Activated naive CD4-positive, alpha-beta T cell treated with anti-CD3 and anti-CD28 coated beads, Interleukin-2, amount 50 U/mL, for 72 hours (primary cell): Measurements from ENCODE around the gene SNTB2. TPM values are rescaled to one million over a fixed set of nuclear protein-coding genes. Genes with fewer than 3 reads are reported as not detected.

Experiments
- ATAC-seq, 2 donors: fragments of 150-1000 bp; cut with Tn5 transposase; 2 replicates each; pipeline ENCODE4 v1.10.0; 2021; ENCODE audit warnings: mild to moderate bottlenecking in 2 of 2, moderate library complexity in 2 of 2
- DNase-seq, 2 donors: peaks; one replicate each; pipeline ENCODE4 v3.0.0; 2021 to 2022; ENCODE audit warnings: low spot score in 2 of 2
- H3K27ac Mint-ChIP-seq, 2 donors: one replicate each; pipeline ENCODE4 v1.8.0; 2022; ENCODE audit warnings: mild to moderate bottlenecking in 2 of 2, mixed read lengths in 2 of 2
- H3K36me3 Mint-ChIP-seq, 2 donors: one replicate each; pipeline ENCODE4 v1.8.0; 2022; ENCODE audit warnings: mixed read lengths in 2 of 2
- H3K9me3 Mint-ChIP-seq, 2 donors: one replicate each; pipeline ENCODE4 v1.8.0; 2022; ENCODE audit warnings: mixed read lengths in 2 of 2
- total RNA-seq, 2 donors: library from RNA; stranded (reverse); gene quantifications; one replicate each; pipeline ENCODE4 v1.2.3, GENCODE V29; 2022

Gene SNTB2
- total RNA-seq, 2 donors from 2014 or later: 12.7 to 21.2 TPM

GRCh38 chr16:69315486-69316311 is 128.7 kb downstream of the SNTB2 start:
- H3K9me3 Mint-ChIP-seq: no peaks in the 10 kb centered on the region
- DNase-seq (peak in 1 of 2 donors; percentile 44), ATAC-seq (no peak)
- peak overlapping the region in 1 of 2 donors; percentile 78 for H3K27ac Mint-ChIP-seq
- peaks cover 13% of the 10 kb centered on the region in 2 donors for H3K36me3 Mint-ChIP-seq

GRCh38 chr16:69316595-69317034 is 129.7 kb downstream of the SNTB2 start:
- no peaks in the 10 kb centered on the region for H3K9me3 Mint-ChIP-seq
- peak in 1 of 2 donors; percentile 44 for DNase-seq
- H3K27ac Mint-ChIP-seq: peak overlapping the region; percentile 50 to 78
- peaks cover 12 to 13% of the 10 kb centered on the region in 2 donors for H3K36me3 Mint-ChIP-seq
- ATAC-seq: no peak

GRCh38 chr16:69318177-69318910 is 131.4 kb downstream of the SNTB2 start:
- Mint-ChIP-seq H3K36me3 (peaks cover 6% of the 10 kb centered on the region in 2 donors), H3K27ac (peak overlapping the region in 1 of 2 donors; percentile 59), H3K9me3 (no peaks in the 10 kb centered on the region)
- no peak for ATAC-seq
- peak in 1 of 2 donors; percentile 53 for DNase-seq

GRCh38 chr16:69318911-69319289 is 131.9 kb downstream of the SNTB2 start:
- ATAC-seq (peak in 1 of 2 donors; percentile 7), DNase-seq (peak in 1 of 2 donors; percentile 42)
- H3K9me3 Mint-ChIP-seq: no peaks in the 10 kb centered on the region
- H3K27ac Mint-ChIP-seq: peak overlapping the region in 1 of 2 donors; percentile 59
- peaks cover 6% of the 10 kb centered on the region in 2 donors for H3K36me3 Mint-ChIP-seq

- Mint-ChIP-seq H3K9me3 (no peaks in the 10 kb centered on the region), H3K36me3 (peaks cover 6% of the 10 kb centered on the region in 2 donors), H3K27ac (peak overlapping the region; percentile 59 to 70)
- peak in 1 of 2 donors; percentile 7 for ATAC-seq
- DNase-seq: peak in 1 of 2 donors; percentile 48
Measured at GRCh38 chr16:69319381-69319780, 132.4 kb downstream of the SNTB2 start.

- ATAC-seq (no peak), DNase-seq (peak in 1 of 2 donors; percentile 52)
- H3K27ac Mint-ChIP-seq: peak overlapping the region; percentile 59 to 70
- peaks cover 6% of the 10 kb centered on the region in 2 donors for H3K36me3 Mint-ChIP-seq
- no peaks in the 10 kb centered on the region for H3K9me3 Mint-ChIP-seq
Measured at GRCh38 chr16:69319826-69320739, 133.1 kb downstream of the SNTB2 start.

GRCh38 chr16:69320740-69321073 is 133.7 kb downstream of the SNTB2 start:
- DNase-seq (peak in 1 of 2 donors; percentile 39), ATAC-seq (no peak)
- Mint-ChIP-seq H3K9me3 (no peaks in the 10 kb centered on the region), H3K36me3 (peaks cover 6 to 8% of the 10 kb centered on the region in 2 donors), H3K27ac (peak overlapping the region; percentile 0 to 79)

- H3K9me3 Mint-ChIP-seq: no peaks in the 10 kb centered on the region
- peak overlapping the region; percentile 0 to 70 for H3K27ac Mint-ChIP-seq
- ATAC-seq (no peak), DNase-seq (peak in 1 of 2 donors; percentile 43)
- peaks cover 6 to 12% of the 10 kb centered on the region in 2 donors for H3K36me3 Mint-ChIP-seq
Measured at GRCh38 chr16:69321080-69321479, 134.1 kb downstream of the SNTB2 start.

GRCh38 chr16:69322343-69322742 is 135.4 kb downstream of the SNTB2 start:
- no peak for ATAC-seq
- Mint-ChIP-seq H3K9me3 (no peaks in the 10 kb centered on the region), H3K36me3 (peaks cover 12 to 23% of the 10 kb centered on the region in 2 donors), H3K27ac (peak overlapping the region in 1 of 2 donors; percentile 90)
- peak in 1 of 2 donors; percentile 41 for DNase-seq

- no peak for ATAC-seq
- no peaks in the 10 kb centered on the region for H3K9me3 Mint-ChIP-seq
- H3K27ac Mint-ChIP-seq: peak overlapping the region; percentile 22 to 55
- peaks cover 14 to 26% of the 10 kb centered on the region in 2 donors for H3K36me3 Mint-ChIP-seq
- peak in 1 of 2 donors; percentile 49 for DNase-seq
Measured at GRCh38 chr16:69323415-69323814, 136.5 kb downstream of the SNTB2 start.

GRCh38 chr16:69324013-69324531 is 137.1 kb downstream of the SNTB2 start:
- no peaks in the 10 kb centered on the region for H3K9me3 Mint-ChIP-seq
- DNase-seq (peak in 1 of 2 donors; percentile 52), ATAC-seq (no peak)
- H3K36me3 Mint-ChIP-seq: peaks cover 21 to 32% of the 10 kb centered on the region in 2 donors
- H3K27ac Mint-ChIP-seq: peak overlapping the region in 1 of 2 donors; percentile 86

GRCh38 chr16:69324585-69325253 is 137.8 kb downstream of the SNTB2 start:
- H3K27ac Mint-ChIP-seq: peak overlapping the region in 1 of 2 donors; percentile 86
- H3K9me3 Mint-ChIP-seq: no peaks in the 10 kb centered on the region
- peaks cover 22 to 27% of the 10 kb centered on the region in 2 donors for H3K36me3 Mint-ChIP-seq
- no peak for ATAC-seq
- DNase-seq: peak in 1 of 2 donors; percentile 39

GRCh38 chr16:69325784-69326171 is 138.8 kb downstream of the SNTB2 start:
- DNase-seq: no peak
- H3K9me3 Mint-ChIP-seq: no peaks in the 10 kb centered on the region
- peak overlapping the region in 1 of 2 donors; percentile 72 for H3K27ac Mint-ChIP-seq
- no peak for ATAC-seq
- peaks cover 23 to 27% of the 10 kb centered on the region in 2 donors for H3K36me3 Mint-ChIP-seq

GRCh38 chr16:69326172-69326873 is 139.4 kb downstream of the SNTB2 start:
- DNase-seq (no peak), ATAC-seq (no peak)
- peaks cover 23 to 27% of the 10 kb centered on the region in 2 donors for H3K36me3 Mint-ChIP-seq
- H3K27ac Mint-ChIP-seq: peak overlapping the region; percentile 54 to 77
- H3K9me3 Mint-ChIP-seq: no peaks in the 10 kb centered on the region
